SU-DHL-6 (cell line): ENCODE data around the gene MAPK13.

ENCODE experiments used
- H2AFZ ChIP-seq: fragments of 200-600 bp; sonication (generic); 2 replicates; pipeline ENCODE4 v1.6.1; 2014; ENCODE audit warnings: low read depth, mild to moderate bottlenecking, moderate library complexity, mixed read lengths, antibody characterized with exemption, low read length; ENCODE audit not compliant: severe bottlenecking
- H3F3A ChIP-seq: fragments of 200-600 bp; shearing (Covaris generic); 2 replicates; pipeline ENCODE4 v1.6.0; 2016; ENCODE audit warnings: antibody characterized with exemption, mild to moderate bottlenecking; ENCODE audit not compliant: insufficient read depth
- H3K27ac ChIP-seq: fragments of 200-600 bp; sonication (generic); 2 replicates; pipeline ENCODE4 v1.5.1; 2016; ENCODE audit warnings: low read depth, mild to moderate bottlenecking, low read length, moderate library complexity, mixed read lengths
- H3K27me3 ChIP-seq: fragments of 200-600 bp; sonication (generic), shearing (Covaris generic); 2 replicates; pipeline ENCODE4 v1.6.0; 2014; ENCODE audit warnings: mild to moderate bottlenecking, low read length
- H3K36me3 ChIP-seq: fragments of 200-600 bp; sonication (generic); 2 replicates; pipeline ENCODE4 v1.6.1; 2014; ENCODE audit warnings: mild to moderate bottlenecking, low read length, mixed read lengths
- H3K4me2 ChIP-seq: fragments of 300-600, 200-600 bp; shearing (Covaris generic), sonication (generic); 2 replicates; pipeline ENCODE4 v1.6.0; 2014; ENCODE audit warnings: low read length, low read depth, mild to moderate bottlenecking; ENCODE audit not compliant: poor library complexity, severe bottlenecking
- H3K4me3 ChIP-seq: fragments of 200-600 bp; sonication (generic); 2 replicates; pipeline ENCODE4 v1.5.1; 2014; ENCODE audit warnings: antibody characterized with exemption, low read length, mild to moderate bottlenecking, mixed read lengths; ENCODE audit not compliant: insufficient read depth, poor library complexity, severe bottlenecking
- H3K79me2 ChIP-seq: fragments of 200-600 bp; sonication (generic); 2 replicates; pipeline ENCODE4 v1.6.1; 2014; ENCODE audit warnings: mild to moderate bottlenecking, low read length, moderate library complexity; ENCODE audit not compliant: insufficient read depth
- H3K9ac ChIP-seq: fragments of 200-600 bp; sonication (generic); 2 replicates; pipeline ENCODE4 v1.7.0; 2014; ENCODE audit warnings: mild to moderate bottlenecking, low read length
- H3K9me2 ChIP-seq: fragments of 200-600 bp; sonication (generic); replicated peaks from 2 replicates; pipeline ENCODE4 v1.6.1; 2014; ENCODE audit warnings: low read length; ENCODE audit not compliant: insufficient read depth
- H3K9me3 ChIP-seq: fragments of 200-600 bp; sonication (generic); 2 replicates; pipeline ENCODE4 v1.6.1; 2014; ENCODE audit warnings: low read length, mixed read lengths; ENCODE audit not compliant: insufficient read depth
- H4K20me1 ChIP-seq: fragments of 200-600 bp; sonication (generic); 2 replicates; pipeline ENCODE4 v1.6.1; 2014; ENCODE audit warnings: low read depth, mild to moderate bottlenecking, antibody characterized with exemption, low read length, moderate library complexity, mixed read lengths
- CTCF ChIP-seq: fragments of 200-600 bp; sonication (generic); IDR thresholded peaks from one replicate; pipeline ENCODE4 v1.5.1; 2017; ENCODE audit warnings: antibody characterized with exemption, mild to moderate bottlenecking, low read length, moderate library complexity; ENCODE audit not compliant: insufficient read depth, poor library complexity, severe bottlenecking
- EZH2phosphoT487 ChIP-seq: fragments of 200-600 bp; sonication (generic), shearing (Covaris generic); conservative IDR thresholded peaks from 2 replicates; pipeline ENCODE4 v1.6.1; 2018; ENCODE audit warnings: mild to moderate bottlenecking, antibody characterized with exemption, low read length, moderate library complexity, mixed read lengths

Gene MAPK13

DNA sequence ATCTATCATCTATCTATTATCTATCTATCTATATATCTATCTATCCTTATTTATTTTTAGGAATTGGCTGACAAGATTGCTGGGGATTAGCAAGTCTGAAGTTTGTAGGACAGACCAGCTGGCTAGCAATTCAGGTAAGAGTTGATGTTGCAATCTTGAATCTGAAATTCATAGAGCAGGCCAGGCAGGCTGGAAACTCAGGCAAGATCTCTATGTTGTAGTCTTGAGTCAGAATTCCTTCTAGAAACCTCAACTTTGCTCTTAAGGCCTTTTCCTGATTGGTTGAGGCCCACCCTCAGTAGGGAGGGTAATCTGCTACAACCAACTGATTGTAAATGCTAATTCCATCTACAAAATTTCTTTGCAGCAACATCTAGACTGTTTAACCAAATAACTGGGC, 19.2 kb downstream of the MAPK13 start:
- no peak for TF ChIP-seq CTCF
- no peak for TF ChIP-seq EZH2phosphoT487
- H2AFZ ChIP-seq: no peak overlapping the region
- H3K9me2 ChIP-seq: no peaks in the 10 kb centered on the region
- H3K9me3 ChIP-seq: peaks cover 8% of the 10 kb centered on the region; the same call in 1 of the 2 replicates
- no peaks in the 10 kb centered on the region for H4K20me1 ChIP-seq
- H3K4me3 ChIP-seq: no peak overlapping the region
- no peaks in the 10 kb centered on the region for H3K27me3 ChIP-seq
- no peak overlapping the region for H3K27ac ChIP-seq
- no peaks in the 10 kb centered on the region for H3F3A ChIP-seq
- no peaks in the 10 kb centered on the region for H3K36me3 ChIP-seq
- no peaks in the 10 kb centered on the region for H3K79me2 ChIP-seq
- no peak overlapping the region for H3K9ac ChIP-seq
- no peak overlapping the region for H3K4me2 ChIP-seq

DNA sequence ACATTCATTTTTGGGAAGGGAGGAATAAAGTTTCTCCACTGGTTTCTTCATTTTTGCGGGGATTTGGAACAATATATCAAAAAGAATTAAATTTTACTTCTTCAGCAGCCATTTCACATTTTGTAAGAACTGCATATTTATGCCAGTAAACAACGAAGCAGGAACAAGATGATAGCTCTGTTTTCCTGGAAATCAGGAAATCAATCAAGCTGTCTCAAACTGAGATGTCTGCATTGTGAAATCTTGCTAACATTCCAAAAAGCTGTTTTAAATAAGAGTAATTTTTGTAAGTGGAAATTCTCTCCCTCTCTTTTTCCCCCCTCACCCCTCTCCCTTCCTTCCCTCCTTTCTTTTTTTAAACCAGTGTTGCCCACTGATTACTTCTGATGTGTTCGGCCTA, 20.0 kb downstream of the MAPK13 start:
- Histone ChIP-seq H2AFZ (no peak overlapping the region), H3K27ac (no peak overlapping the region), H3K27me3 (no peaks in the 10 kb centered on the region), H3K36me3 (no peaks in the 10 kb centered on the region), H3K4me2 (no peak overlapping the region), H3K9me3 (peaks cover 8% of the 10 kb centered on the region; the same call in 1 of the 2 replicates), H4K20me1 (no peaks in the 10 kb centered on the region), H3K9me2 (no peaks in the 10 kb centered on the region), H3F3A (no peaks in the 10 kb centered on the region), H3K4me3 (no peak overlapping the region), H3K9ac (no peak overlapping the region), H3K79me2 (no peaks in the 10 kb centered on the region)
- no peak for TF ChIP-seq CTCF
- TF ChIP-seq EZH2phosphoT487: no peak

DNA sequence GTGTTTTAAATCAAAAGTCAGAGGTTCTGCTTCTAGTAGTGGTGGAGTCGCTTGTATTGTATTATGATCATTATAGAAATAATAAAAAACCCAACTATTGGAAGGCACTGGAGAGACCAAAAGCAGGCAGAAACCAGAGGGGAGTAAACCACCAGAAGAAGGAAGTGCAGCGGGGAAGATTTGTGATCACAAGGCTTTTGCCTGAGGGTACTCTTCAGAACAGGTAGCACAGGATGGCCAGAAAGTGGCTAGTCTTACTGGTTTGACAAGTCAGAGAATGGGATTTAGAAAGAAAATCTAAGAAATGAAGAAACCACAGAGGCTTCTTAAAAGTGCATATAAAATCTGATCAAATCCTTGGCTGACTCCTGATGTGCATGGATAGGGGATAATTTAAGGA, 24.0 kb downstream of the MAPK13 start:
- H3K9ac ChIP-seq: no peak overlapping the region
- TF ChIP-seq EZH2phosphoT487: no peak
- no peak for TF ChIP-seq CTCF
- no peaks in the 10 kb centered on the region for H3K9me2 ChIP-seq
- no peaks in the 10 kb centered on the region for H4K20me1 ChIP-seq
- H3K27ac ChIP-seq: no peak overlapping the region
- H3K79me2 ChIP-seq: no peaks in the 10 kb centered on the region
- H3K27me3 ChIP-seq: no peaks in the 10 kb centered on the region
- H3F3A ChIP-seq: no peaks in the 10 kb centered on the region
- H2AFZ ChIP-seq: no peak overlapping the region
- no peak overlapping the region for H3K4me2 ChIP-seq
- H3K9me3 ChIP-seq: peaks cover 9% of the 10 kb centered on the region; the same call in 1 of the 2 replicates
- no peaks in the 10 kb centered on the region; the same call in 1 of the 2 replicates for H3K36me3 ChIP-seq
- no peak overlapping the region for H3K4me3 ChIP-seq
